Measurements from ENCODE around the gene TNFRSF1B. TPM values are rescaled to one million over a fixed set of nuclear protein-coding genes. Genes with fewer than 3 reads are reported as not detected.

The TNFRSF1B gene
- total RNA-seq, 1 donor from 2014 or later, result 139 TPM

DNA sequence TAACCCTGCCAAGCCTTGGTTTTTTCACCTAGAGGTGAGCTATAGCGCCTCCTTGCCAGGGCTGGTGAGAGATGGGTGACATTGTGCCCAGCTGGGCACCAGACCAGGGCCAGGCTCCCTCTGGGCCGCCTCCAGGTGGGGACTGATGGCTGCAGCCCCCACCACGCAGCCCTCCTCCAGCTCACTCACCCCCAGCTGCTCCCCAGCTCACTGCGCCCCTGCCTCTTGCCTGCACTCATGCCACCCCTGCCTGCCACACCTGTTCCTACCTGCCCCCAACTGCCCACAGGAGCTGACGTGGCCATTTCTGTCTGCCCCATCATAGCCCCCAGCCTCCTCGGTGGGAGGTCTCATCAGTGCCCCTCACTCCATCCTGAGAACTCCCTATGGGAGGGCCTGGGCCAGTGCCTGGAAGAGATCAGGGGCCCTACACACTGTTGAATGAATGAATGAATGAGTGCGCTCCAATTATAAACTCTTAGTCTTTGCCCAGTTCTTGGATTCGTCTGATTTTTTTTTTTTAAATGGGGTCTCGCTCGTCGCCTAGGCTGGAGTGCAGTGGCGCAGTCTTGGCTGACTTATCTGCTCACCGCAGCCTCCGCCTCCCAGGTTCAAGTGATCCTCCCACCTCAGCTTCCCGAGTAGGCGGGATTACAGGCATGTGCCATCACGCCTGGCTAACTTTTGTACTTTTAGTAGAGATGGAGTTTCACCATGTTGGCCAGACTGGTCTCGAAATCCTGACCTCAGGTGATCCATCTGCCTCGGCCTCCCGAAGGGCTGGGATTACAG is 36.6 kb downstream of the TNFRSF1B start:
- H3K9me3 ChIP-seq, result no peaks in the 10 kb centered on the region
- no peak for DNase-seq (ENCODE audit: low spot score in 2 of 2)
- H3K27ac ChIP-seq, result no peak overlapping the region
- no peak for TF ChIP-seq CTCF (IDR thresholded peaks at IDR 0.05)
- H3K4me3 ChIP-seq, result no peak overlapping the region
- no peaks in the 10 kb centered on the region for H3K4me1 ChIP-seq
- peaks cover 4 to 12% of the 10 kb centered on the region in 2 donors for H3K36me3 ChIP-seq
- intact Hi-C loops (cut with DNase I), result no loop called here
- H3K27me3 ChIP-seq, result no peaks in the 10 kb centered on the region

GRCh38 chr1:12204140-12204539 is 37.3 kb downstream of the TNFRSF1B start:
- no peak overlapping the region for H3K4me3 ChIP-seq
- no peak for DNase-seq (ENCODE audit: low spot score in 2 of 2)
- intact Hi-C loops (cut with DNase I), result no loop called here
- peaks cover 4 to 12% of the 10 kb centered on the region in 2 donors for H3K36me3 ChIP-seq
- no peak for TF ChIP-seq CTCF (IDR thresholded peaks at IDR 0.05)
- H3K27ac ChIP-seq, result no peak overlapping the region
- no peaks in the 10 kb centered on the region for H3K4me1 ChIP-seq
- H3K27me3 ChIP-seq, result no peaks in the 10 kb centered on the region
- H3K9me3 ChIP-seq, result no peaks in the 10 kb centered on the region

GRCh38 chr1:12204754-12205658 is 38.2 kb downstream of the TNFRSF1B start:
- TF ChIP-seq CTCF (IDR thresholded peaks at IDR 0.05), result no peak
- H3K27me3 ChIP-seq, result no peaks in the 10 kb centered on the region
- H3K9me3 ChIP-seq, result no peaks in the 10 kb centered on the region
- no peaks in the 10 kb centered on the region for H3K4me1 ChIP-seq
- no peak overlapping the region for H3K27ac ChIP-seq
- H3K4me3 ChIP-seq, result no peak overlapping the region
- peaks cover 4 to 12% of the 10 kb centered on the region in 2 donors for H3K36me3 ChIP-seq
- intact Hi-C loops (cut with DNase I), result no loop called here
- no peak for DNase-seq (ENCODE audit: low spot score in 2 of 2)

DNA sequence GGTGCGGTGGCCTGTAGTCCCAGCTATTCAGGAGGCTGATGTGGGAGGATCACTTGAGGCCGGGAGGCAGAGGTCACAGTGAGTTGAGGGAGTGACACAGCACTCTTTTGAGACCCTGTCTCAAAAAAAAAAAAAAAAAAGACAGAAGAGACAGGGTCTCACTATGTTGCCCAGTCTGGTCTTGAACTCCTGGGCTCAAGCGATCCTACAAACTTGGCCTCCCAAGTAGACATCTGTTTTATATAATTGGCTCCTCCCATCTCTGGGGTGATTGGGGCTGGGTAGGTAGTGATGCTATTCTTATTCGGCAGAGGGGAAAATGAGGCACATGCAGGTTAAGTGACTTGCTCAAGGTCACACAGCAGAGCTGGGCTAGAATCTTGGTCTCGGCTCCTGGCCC is 39.4 kb downstream of the TNFRSF1B start:
- no peak for TF ChIP-seq CTCF (IDR thresholded peaks at IDR 0.05)
- intact Hi-C loops (cut with DNase I), result no loop called here
- H3K27ac ChIP-seq, result no peak overlapping the region
- no peaks in the 10 kb centered on the region for H3K4me1 ChIP-seq
- H3K36me3 ChIP-seq, result peaks cover 4 to 12% of the 10 kb centered on the region in 2 donors
- no peaks in the 10 kb centered on the region for H3K27me3 ChIP-seq
- H3K4me3 ChIP-seq, result no peak overlapping the region
- no peaks in the 10 kb centered on the region for H3K9me3 ChIP-seq
- DNase-seq (ENCODE audit: low spot score in 2 of 2), result no peak

GRCh38 chr1:12206792-12207424 is 40.1 kb downstream of the TNFRSF1B start:
- no peaks in the 10 kb centered on the region for H3K27me3 ChIP-seq
- intact Hi-C loops (cut with DNase I), result no loop called here
- DNase-seq (ENCODE audit: low spot score in 2 of 2), result no peak
- peaks cover 4 to 10% of the 10 kb centered on the region in 2 donors for H3K36me3 ChIP-seq
- H3K27ac ChIP-seq, result no peak overlapping the region
- no peak overlapping the region for H3K4me3 ChIP-seq
- H3K9me3 ChIP-seq, result no peaks in the 10 kb centered on the region
- no peaks in the 10 kb centered on the region for H3K4me1 ChIP-seq
- no peak for TF ChIP-seq CTCF (IDR thresholded peaks at IDR 0.05)

Data from ascending aorta (tissue), 2 donors.